Transverse colon (tissue), 4 donors: ENCODE results near the gene CHFR.

Experiments used
- CTCF ChIP-seq, 5 experiments: fragments of 200-600 bp in 3 of 5; fragments of 450-650 bp in 2 of 5; sonication (generic) in 3 of 5; IDR thresholded peaks; 1 replicate in 2 of 5; 2 replicates in 3 of 5; pipeline ENCODE4 v1.5.1; 2016 to 2017; ENCODE audit warnings: antibody characterized with exemption in 5 of 5, inconsistent platforms in 3 of 5, mild to moderate bottlenecking in 2 of 5, moderate library complexity in 1 of 5
- POLR2A ChIP-seq: fragments of 450-650 bp; IDR thresholded peaks from one replicate; pipeline ENCODE4 v1.6.1; 2016; ENCODE audit warnings: antibody characterized with exemption, mild to moderate bottlenecking, moderate library complexity
- POLR2AphosphoS5 ChIP-seq, 3 donors: sonication (generic); formaldehyde crosslinking; IDR thresholded peaks; one replicate each; pipeline ENCODE4 v1.6.1; 2016; ENCODE audit warnings: antibody characterized with exemption in 3 of 3

DNA sequence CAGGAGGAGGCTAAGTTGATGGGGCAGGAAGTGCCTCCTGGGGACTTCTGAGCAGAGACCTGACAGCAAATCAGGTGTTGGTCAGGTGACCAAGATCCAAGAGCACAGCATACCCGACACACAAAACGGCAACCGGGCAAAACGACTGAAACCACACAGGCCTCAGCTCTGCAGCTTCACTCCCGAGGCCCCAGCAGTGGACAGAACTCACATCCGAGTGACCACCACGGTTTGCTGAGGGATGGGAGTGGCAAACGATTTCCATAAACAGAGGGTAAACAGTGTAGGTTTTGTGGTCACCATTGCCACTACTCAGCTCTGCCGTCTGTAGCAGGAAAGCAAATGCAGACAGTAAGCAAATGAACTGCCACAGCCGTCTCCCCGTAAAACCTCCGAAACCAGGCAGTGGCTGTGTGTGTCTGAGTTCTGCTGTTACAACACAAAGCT, 14.4 kb downstream of the CHFR start:
- no peak for TF ChIP-seq CTCF (IDR thresholded peaks at IDR 0.05)
- no peak for TF ChIP-seq POLR2A
- TF ChIP-seq POLR2AphosphoS5 (IDR thresholded peaks at IDR 0.05) = no peak
